ENCODE measurements around the gene VGLL4. TPM values are rescaled to one million over a fixed set of nuclear protein-coding genes. Genes with fewer than 3 reads are reported as not detected.

The VGLL4 gene
- polyA plus RNA-seq, 1 donor (not counting 4 experiments of a cell fraction or from before 2014, with no cell fraction given), result 32.6 TPM

DNA sequence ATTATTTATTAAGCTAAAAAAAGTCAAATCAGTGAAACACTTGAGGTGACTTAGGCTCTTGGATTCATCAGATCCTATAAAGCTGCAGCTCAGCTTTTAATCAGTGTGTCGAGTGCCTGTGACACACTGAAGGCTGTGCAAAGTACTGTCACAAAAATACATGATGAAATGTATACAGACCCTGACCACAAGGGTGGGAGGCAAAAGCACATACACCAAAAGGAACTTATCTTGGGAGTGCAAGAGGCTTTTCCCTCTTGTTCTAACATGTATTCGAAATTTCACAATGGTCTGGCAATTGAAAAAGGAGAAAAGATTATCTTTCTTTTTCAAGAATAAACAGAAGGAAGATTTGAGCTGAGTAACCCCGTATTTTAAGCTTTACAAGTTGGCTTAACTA is 35.9 kb downstream of the VGLL4 start:
- peaks cover 78% of the 10 kb centered on the region for H3K79me2 ChIP-seq (ENCODE audit: control insufficient read depth, insufficient read depth, low read length)
- TF ChIP-seq CTCF (optimal IDR thresholded peaks at IDR 0.05 in 1 of 3, IDR thresholded peaks at IDR 0.05 in 1 of 3, conservative IDR thresholded peaks at IDR 0.05 in 1 of 3; ENCODE audit: extremely low read depth in 1 of 3, insufficient read depth in 2 of 3, low read length in 3 of 3) (no peak), EZH2 (IDR thresholded peaks at IDR 0.05; ENCODE audit: low read length) (no peak)
- no peaks in the 10 kb centered on the region for H4K20me1 ChIP-seq (ENCODE audit: control insufficient read depth, extremely low read depth, insufficient read depth, low read length)
- H3K27me3 ChIP-seq (ENCODE audit: control insufficient read depth, extremely low read depth, insufficient read depth, low read length), result no peaks in the 10 kb centered on the region
- H3K36me3 ChIP-seq (ENCODE audit: control insufficient read depth in 2 of 2, extremely low read depth in 1 of 2, insufficient read depth in 2 of 2, low read length in 2 of 2), result peaks cover 6 to 10% of the 10 kb centered on the region in 2 experiments
- H3K9me1 ChIP-seq (ENCODE audit: control insufficient read depth, extremely low read depth, insufficient read depth, low read length), result no peaks in the 10 kb centered on the region
- peaks cover 15% of the 10 kb centered on the region for H3K4me1 ChIP-seq (ENCODE audit: control insufficient read depth, extremely low read depth, insufficient read depth, low read length)
- dilution Hi-C loops (cut with MboI; ENCODE audit: extremely low pct_ligation_motif_present, low sequenced_read_pairs), result no loop called here
- no peaks in the 10 kb centered on the region for H3K9me3 ChIP-seq (ENCODE audit: control insufficient read depth, low read depth, low read length)
- no peak for FAIRE-seq
- H2AFZ ChIP-seq (ENCODE audit: control insufficient read depth, low read length), result no peak overlapping the region
- no peak overlapping the region for H3K4me3 ChIP-seq (ENCODE audit: control insufficient read depth in 2 of 3, extremely low read depth in 1 of 3, insufficient read depth in 2 of 3, low read depth in 1 of 3, low read length in 3 of 3)
- H3K4me2 ChIP-seq (ENCODE audit: control insufficient read depth, extremely low read depth, insufficient read depth, low read depth, low read length), result peak overlapping the region; percentile 12
- no peak overlapping the region for H3K27ac ChIP-seq (ENCODE audit: control insufficient read depth, insufficient read depth, low read length)
- DNase-seq (ENCODE audit: low read depth, low spot score), result no peak
- no peak overlapping the region for H3K9ac ChIP-seq (ENCODE audit: control insufficient read depth, extremely low read depth, insufficient read depth, low read length)

GRCh38 chr3:11606865-11607440 is 36.8 kb downstream of the VGLL4 start:
- no peak overlapping the region for H3K27ac ChIP-seq (ENCODE audit: control insufficient read depth, insufficient read depth, low read length)

More at GRCh38 chr3:11606865-11607440, 36.8 kb downstream of the VGLL4 start:
- Histone ChIP-seq H3K4me1 (ENCODE audit: control insufficient read depth, extremely low read depth, insufficient read depth, low read length) (peaks cover 19% of the 10 kb centered on the region), H3K36me3 (ENCODE audit: control insufficient read depth in 2 of 2, extremely low read depth in 1 of 2, insufficient read depth in 2 of 2, low read length in 2 of 2) (peaks cover 6 to 10% of the 10 kb centered on the region in 2 experiments), H3K79me2 (ENCODE audit: control insufficient read depth, insufficient read depth, low read length) (peaks cover 75% of the 10 kb centered on the region), H3K9me1 (ENCODE audit: control insufficient read depth, extremely low read depth, insufficient read depth, low read length) (no peaks in the 10 kb centered on the region), H3K4me3 (ENCODE audit: control insufficient read depth in 2 of 3, extremely low read depth in 1 of 3, insufficient read depth in 2 of 3, low read depth in 1 of 3, low read length in 3 of 3) (no peak overlapping the region), H4K20me1 (ENCODE audit: control insufficient read depth, extremely low read depth, insufficient read depth, low read length) (no peaks in the 10 kb centered on the region), H2AFZ (ENCODE audit: control insufficient read depth, low read length) (no peak overlapping the region), H3K9ac (ENCODE audit: control insufficient read depth, extremely low read depth, insufficient read depth, low read length) (no peak overlapping the region), H3K27me3 (ENCODE audit: control insufficient read depth, extremely low read depth, insufficient read depth, low read length) (no peaks in the 10 kb centered on the region), H3K4me2 (ENCODE audit: control insufficient read depth, extremely low read depth, insufficient read depth, low read depth, low read length) (no peak overlapping the region), H3K9me3 (ENCODE audit: control insufficient read depth, low read depth, low read length) (no peaks in the 10 kb centered on the region)
- FAIRE-seq (no peak), DNase-seq (ENCODE audit: low read depth, low spot score) (no peak)
- dilution Hi-C loops (cut with MboI; ENCODE audit: extremely low pct_ligation_motif_present, low sequenced_read_pairs), result no loop called here
- TF ChIP-seq CTCF (optimal IDR thresholded peaks at IDR 0.05 in 1 of 3, IDR thresholded peaks at IDR 0.05 in 1 of 3, conservative IDR thresholded peaks at IDR 0.05 in 1 of 3; ENCODE audit: extremely low read depth in 1 of 3, insufficient read depth in 2 of 3, low read length in 3 of 3) (no peak), EZH2 (IDR thresholded peaks at IDR 0.05; ENCODE audit: low read length) (no peak)

Measured in keratinocyte (primary cell).